Fibroblast of the aortic adventitia (primary cell): ENCODE measurements around the gene PSMD1. TPM values are rescaled to one million over a fixed set of nuclear protein-coding genes. Genes with fewer than 3 reads are reported as not detected.

ENCODE experiments used
- DNase-seq: peaks from one replicate; pipeline ENCODE4 v3.0.0-alpha.2; 2010; ENCODE audit warnings: low read depth
- H3K4me3 ChIP-seq: 2 replicates; pipeline ENCODE4 v1.5.1; 2011; ENCODE audit warnings: low read depth, mild to moderate bottlenecking, control low read depth, low read length, moderate library complexity
- total RNA-seq: library from RNA; depleted of rRNA; stranded (reverse); fragments of >200 nt; gene quantifications from 2 replicates; pipeline ENCODE4 v1.2.3, GENCODE V29; 2012; ENCODE audit warnings: low replicate concordance
- TF ChIP-seq, protein P1 (sequence below): IDR thresholded peaks from 2 replicates; pipeline ENCODE4 v1.5.1; 2011; ENCODE audit warnings: mild to moderate bottlenecking, low read length, control low read depth, inconsistent platforms; ENCODE audit not compliant: insufficient read depth

Gene PSMD1
- total RNA-seq, 1 donor: 127 TPM

DNA sequence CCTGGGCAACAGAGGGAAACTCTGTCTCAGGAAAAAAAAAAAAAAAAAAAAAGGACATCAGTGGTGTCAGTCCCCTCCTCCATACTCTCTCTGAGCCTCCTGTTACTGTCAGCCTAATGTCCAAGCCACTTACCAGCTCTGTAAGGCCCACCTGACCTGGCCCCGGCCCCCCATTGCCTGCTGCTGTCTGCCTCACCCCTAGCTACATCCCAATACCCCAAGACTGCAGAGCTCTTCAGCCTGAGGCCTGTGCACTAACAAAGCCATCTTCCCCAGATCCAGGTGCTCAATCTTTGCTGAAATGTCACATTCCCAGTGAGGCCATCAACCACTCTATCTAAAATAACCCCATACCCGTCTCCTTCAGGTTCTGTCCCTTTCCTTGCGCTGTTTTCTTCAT, 147.5 kb downstream of the PSMD1 start:
- TF ChIP-seq, protein P1, sequence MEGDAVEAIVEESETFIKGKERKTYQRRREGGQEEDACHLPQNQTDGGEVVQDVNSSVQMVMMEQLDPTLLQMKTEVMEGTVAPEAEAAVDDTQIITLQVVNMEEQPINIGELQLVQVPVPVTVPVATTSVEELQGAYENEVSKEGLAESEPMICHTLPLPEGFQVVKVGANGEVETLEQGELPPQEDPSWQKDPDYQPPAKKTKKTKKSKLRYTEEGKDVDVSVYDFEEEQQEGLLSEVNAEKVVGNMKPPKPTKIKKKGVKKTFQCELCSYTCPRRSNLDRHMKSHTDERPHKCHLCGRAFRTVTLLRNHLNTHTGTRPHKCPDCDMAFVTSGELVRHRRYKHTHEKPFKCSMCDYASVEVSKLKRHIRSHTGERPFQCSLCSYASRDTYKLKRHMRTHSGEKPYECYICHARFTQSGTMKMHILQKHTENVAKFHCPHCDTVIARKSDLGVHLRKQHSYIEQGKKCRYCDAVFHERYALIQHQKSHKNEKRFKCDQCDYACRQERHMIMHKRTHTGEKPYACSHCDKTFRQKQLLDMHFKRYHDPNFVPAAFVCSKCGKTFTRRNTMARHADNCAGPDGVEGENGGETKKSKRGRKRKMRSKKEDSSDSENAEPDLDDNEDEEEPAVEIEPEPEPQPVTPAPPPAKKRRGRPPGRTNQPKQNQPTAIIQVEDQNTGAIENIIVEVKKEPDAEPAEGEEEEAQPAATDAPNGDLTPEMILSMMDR: no peak
- no peak overlapping the region for H3K4me3 ChIP-seq
- no peak for DNase-seq

DNA sequence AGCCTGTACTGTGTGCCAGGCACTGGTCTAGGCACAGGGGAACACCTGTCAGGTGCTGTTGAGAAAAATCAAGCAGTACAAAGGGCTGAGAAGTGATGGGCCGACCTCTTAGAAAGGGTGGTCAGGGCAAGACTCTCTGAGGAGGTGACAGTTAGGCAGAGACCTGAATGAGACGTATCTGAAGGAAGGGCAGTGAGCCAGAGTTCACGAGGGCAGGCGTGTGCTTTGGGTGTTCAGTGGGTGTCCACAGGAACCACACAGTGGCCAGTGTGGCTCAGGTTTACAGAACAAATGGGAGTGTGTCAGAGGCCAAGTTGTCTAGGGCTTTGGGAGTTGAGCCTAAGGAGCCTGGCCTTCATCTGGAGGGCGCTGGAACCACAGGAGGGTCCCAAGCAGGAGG, 147.9 kb downstream of the PSMD1 start:
- no peak overlapping the region for H3K4me3 ChIP-seq
- TF ChIP-seq, protein P1: no peak
- DNase-seq: no peak

DNA sequence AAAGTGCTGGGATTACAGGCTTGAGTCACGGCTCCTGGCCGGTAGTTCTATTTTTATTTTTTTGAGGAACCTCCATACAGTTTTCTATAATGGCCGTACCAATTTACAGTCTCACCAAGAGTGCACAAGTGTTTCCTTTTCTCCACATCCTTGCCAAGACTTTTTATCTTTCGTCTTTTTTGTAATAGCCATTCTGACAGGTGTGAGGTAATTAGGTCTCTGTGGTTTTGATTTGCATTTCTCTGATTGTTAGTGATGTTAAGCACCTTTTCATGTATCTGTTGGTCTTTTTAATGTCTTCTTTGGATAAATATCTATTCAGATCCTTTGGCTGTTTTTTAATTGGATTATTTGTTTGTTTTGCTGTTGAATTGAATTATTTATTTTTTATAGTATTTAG, 151.1 kb downstream of the PSMD1 start:
- no peak overlapping the region for H3K4me3 ChIP-seq
- TF ChIP-seq, protein P1: no peak
- DNase-seq: no peak

DNA sequence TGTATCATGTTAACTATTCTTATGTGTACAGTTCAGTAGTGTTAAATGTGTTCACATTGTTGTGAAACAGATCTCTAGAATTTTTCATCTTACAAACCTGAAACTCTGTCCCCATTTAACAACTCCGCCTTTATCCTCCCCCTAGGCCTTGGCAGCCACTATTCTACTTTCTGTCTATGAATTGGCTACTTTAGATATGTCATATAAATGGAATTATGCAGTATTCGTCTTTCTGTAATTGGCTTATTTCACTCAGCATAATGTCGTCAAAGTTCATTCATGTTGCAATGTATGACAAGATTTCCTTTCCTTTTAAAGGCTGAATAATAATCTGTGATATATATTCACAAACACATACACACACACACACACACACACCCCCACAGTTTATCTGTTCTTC, 154.1 kb downstream of the PSMD1 start:
- H3K4me3 ChIP-seq: no peak overlapping the region
- DNase-seq: peak; percentile 39
- TF ChIP-seq, protein P1: no peak

DNA sequence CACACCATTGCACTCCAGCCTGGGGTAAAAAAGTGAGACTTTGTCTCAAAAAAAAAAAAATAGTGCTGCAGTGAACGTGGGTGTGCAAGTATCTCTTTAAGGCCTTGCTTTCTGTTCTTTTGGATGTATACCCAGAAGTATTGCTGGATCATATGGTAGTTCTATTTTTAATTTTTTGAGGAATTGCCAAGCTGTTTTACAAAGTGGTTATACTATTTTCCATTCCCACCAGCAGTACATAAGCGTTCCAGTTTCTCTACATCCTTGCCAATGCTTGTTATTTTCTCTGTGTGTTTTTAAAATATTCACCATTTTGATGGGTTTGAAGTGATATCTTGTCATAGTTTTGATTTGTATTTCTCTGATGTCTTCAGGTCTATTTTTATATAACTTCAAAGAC, 154.8 kb downstream of the PSMD1 start:
- H3K4me3 ChIP-seq: no peak overlapping the region
- peak; percentile 79 for DNase-seq
- TF ChIP-seq, protein P1: no peak

DNA sequence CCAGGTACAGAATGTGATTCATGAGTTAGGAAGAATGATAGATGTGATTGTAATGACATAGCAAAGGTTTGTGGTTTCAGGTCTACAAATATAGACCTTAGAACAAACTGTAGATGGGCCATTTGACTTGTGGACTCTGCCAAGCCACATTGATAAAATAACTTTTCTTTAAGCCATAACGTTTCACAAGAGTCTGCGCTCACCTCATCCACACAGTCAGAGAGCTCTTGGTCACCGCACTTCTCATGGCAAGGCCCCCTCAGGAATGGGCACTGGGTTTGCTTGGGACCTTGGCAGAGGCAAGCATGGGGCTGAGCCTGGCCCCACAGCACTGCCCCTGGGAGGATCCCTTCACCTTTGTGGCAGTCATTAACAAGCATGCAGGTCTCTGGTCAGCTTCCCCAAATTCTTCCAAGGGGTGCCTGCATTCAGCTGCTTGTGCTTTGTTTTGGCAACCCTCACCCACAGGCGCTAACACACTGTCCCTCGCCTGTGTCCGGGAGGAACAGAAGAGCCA, 155.7 kb downstream of the PSMD1 start:
- DNase-seq: peak; percentile 93
- TF ChIP-seq, protein P1: no peak
- no peak overlapping the region for H3K4me3 ChIP-seq
